ENCODE measurements around the gene CCDC86. TPM values are rescaled to one million over a fixed set of nuclear protein-coding genes. Genes with fewer than 3 reads are reported as not detected.

The CCDC86 gene
- total and polyA plus RNA-seq, 9 of the 15 experiments (the other 6 are each of a cell fraction or from before 2014, with no cell fraction given), result 4.6 to 102 (median 25.2) TPM

GRCh38 chr11:60809691-60810090 is 32.2 kb upstream of the CCDC86 start (continued):
- TF ChIP-seq CEBPZ (IDR thresholded peaks at IDR 0.05; ENCODE audit: borderline replicate concordance, low read depth, low read length) (no peak), CTCFL (IDR thresholded peaks at IDR 0.05; ENCODE audit: borderline replicate concordance, insufficient read depth, low read depth, low read length, poor library complexity, severe bottlenecking) (no peak), TOE1 (IDR thresholded peaks at IDR 0.05; ENCODE audit: borderline replicate concordance) (no peak), TOE1 (CRISPR knock-in tag; IDR thresholded peaks at IDR 0.05; ENCODE audit: borderline replicate concordance, low read depth) (no peak), FOXK2 (conservative IDR thresholded peaks at IDR 0.05 in 1 of 2, IDR thresholded peaks at IDR 0.05 in 1 of 2; ENCODE audit: low read depth in 2 of 2) (no peak), PRMT5 (CRISPR knock-in tag; IDR thresholded peaks at IDR 0.05) (no peak), CTCF (IDR thresholded peaks at IDR 0.05 in 2 of 3, conservative IDR thresholded peaks at IDR 0.05 in 1 of 3; ENCODE audit: insufficient read depth in 2 of 3, low read depth in 1 of 3, low read length in 3 of 3) (no peak)
